ENCODE data around the gene IGF1R.

IGF1R gene

GRCh38 chr15:98841419-98841970 is 193.2 kb downstream of the IGF1R start:
- no peak for DNase-seq

GRCh38 chr15:98842192-98842972 is 194.0 kb downstream of the IGF1R start:
- no peak for DNase-seq

GRCh38 chr15:98842973-98843285 is 194.6 kb downstream of the IGF1R start:
- no peak for DNase-seq

GRCh38 chr15:98843844-98844243 is 195.5 kb downstream of the IGF1R start:
- no peak for DNase-seq

- DNase-seq, result no peak
These were observed 195.9 kb downstream of the IGF1R start for GRCh38 chr15:98844261-98844660.

GRCh38 chr15:98845138-98845884 is 197.0 kb downstream of the IGF1R start:
- no peak for DNase-seq

GRCh38 chr15:98850961-98851572 is 202.7 kb downstream of the IGF1R start:
- DNase-seq, result peak; percentile 86

- DNase-seq, result peak; percentile 88
These were observed 204.8 kb downstream of the IGF1R start for GRCh38 chr15:98853161-98853560.

- no peak for DNase-seq
These were observed 205.5 kb downstream of the IGF1R start for GRCh38 chr15:98853617-98854420.

GRCh38 chr15:98854496-98854895 is 206.2 kb downstream of the IGF1R start:
- DNase-seq, result no peak

- no peak for DNase-seq
These were observed 206.9 kb downstream of the IGF1R start for GRCh38 chr15:98855067-98855814.

- DNase-seq, result no peak
These were observed 207.6 kb downstream of the IGF1R start for GRCh38 chr15:98855815-98856531.

- no peak for DNase-seq
These were observed 208.2 kb downstream of the IGF1R start for GRCh38 chr15:98856532-98856907.

- no peak for DNase-seq
These were observed 210.3 kb downstream of the IGF1R start for GRCh38 chr15:98858610-98859023.

- DNase-seq, result no peak
These were observed 210.8 kb downstream of the IGF1R start for GRCh38 chr15:98859149-98859548.

GRCh38 chr15:98860281-98861041 is 212.1 kb downstream of the IGF1R start:
- DNase-seq, result no peak

GRCh38 chr15:98861188-98861587 is 212.8 kb downstream of the IGF1R start:
- no peak for DNase-seq

GRCh38 chr15:98863983-98864382 is 215.6 kb downstream of the IGF1R start:
- DNase-seq, result no peak

GRCh38 chr15:98865397-98866339 is 217.3 kb downstream of the IGF1R start:
- peak; percentile 89 for DNase-seq

All from activated effector memory CD4-positive, alpha-beta T cell treated with anti-CD3 and anti-CD28 coated beads, Interleukin-2, amount 50 U/mL, for 16 hours (primary cell).